Measurements from ENCODE around the gene CLEC14A.

CLEC14A gene

DNA sequence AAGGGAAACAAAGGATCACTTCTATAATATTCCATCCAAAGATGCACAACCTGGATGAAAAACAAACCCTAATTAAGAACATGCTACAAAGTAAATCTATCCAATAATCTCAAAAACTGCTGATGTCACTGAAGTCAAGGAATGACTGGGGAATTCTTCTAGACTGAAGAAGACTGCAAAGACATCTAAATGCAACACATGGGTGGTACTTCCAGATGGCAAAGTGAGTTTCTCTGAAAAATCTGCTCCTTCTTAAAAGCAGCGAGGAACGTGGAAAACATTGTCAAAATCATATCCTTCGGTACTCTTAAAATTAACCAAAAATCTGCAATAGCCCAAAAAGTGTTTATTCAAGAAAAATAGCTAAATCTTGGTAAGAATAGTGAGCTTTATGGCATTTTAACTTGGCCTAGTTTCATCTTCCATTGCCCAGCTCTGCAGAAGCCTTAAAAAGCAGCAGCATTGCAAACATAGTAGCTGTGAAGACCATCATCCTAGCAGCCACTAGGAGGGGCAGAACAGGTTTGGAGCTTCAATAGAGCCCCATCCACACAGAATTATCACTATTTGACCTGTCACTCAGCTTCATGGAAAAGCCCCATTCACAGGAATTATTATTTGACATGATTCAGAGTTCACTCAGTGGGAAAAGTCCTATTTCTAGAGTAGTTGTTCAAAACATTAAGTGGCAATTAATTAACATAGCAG lies 7.4 kb downstream of the CLEC14A start:
- no peak for DNase-seq (ENCODE audit: low read depth in 1 of 2, low spot score in 1 of 2)

DNA sequence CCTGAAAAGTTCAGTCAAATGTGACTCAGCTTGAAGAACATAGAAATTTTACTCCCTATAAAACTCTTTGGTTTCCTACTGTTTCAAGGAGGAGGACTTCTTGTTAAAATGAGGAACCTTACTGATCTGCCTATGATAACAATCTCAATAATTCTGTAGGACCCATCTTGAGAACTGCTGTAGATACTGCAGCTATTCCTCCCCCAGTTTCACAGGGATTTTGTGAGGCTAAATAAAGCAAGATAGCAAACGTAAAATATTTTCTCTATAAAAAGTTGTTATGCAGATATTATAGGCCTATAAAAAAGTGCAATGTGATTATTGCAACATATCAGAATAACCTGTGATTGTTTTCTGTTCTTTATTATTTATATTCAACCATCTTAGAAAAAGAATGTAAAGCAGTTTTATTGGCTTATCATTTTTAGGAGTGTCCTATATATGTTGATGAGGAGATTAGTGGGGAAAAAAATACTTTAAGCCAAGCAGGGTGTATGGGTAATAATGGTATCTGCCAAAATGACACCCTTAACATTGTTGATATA lies 12.1 kb downstream of the CLEC14A start:
- no peak for DNase-seq (ENCODE audit: low read depth in 1 of 2, low spot score in 1 of 2)

DNA sequence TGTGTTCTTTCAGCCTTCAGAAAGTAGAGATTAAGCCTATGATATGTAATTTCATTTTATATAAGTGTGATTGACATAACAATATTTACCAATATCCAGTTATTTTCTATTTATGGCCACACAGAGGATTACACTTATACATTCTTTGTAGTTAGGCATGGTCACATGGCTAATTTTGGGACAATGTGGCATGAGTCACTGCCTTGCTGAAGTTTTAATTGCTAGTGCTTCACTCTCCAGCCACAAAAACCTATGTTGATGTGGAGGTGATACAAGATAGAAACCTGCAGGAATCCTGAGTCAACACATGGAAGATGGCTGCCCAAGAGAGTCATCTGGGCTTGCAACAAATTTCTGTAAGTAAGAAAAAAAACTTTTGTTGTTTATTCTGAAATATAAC lies 17.0 kb downstream of the CLEC14A start:
- no peak for DNase-seq (ENCODE audit: low read depth in 1 of 2, low spot score in 1 of 2)

DNA sequence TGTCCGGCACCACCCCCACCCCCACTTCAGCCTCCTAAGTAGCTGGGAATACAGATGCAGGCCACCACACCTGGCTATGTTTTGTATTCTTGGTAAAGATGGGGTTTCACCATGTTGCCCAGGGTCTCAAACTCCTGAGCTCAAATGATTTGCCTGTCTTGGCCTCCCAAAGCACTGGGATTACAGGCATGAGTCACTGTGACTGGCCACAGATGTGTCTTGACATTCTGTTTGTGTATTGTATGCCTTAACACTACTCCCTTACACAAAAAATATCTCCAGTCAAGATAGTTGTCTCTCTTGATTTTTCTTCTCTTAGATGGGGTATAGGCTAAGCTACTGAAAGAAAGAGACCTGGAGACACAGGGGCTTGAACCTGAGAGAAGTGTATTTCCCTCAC lies 17.6 kb downstream of the CLEC14A start:
- DNase-seq (ENCODE audit: low read depth in 1 of 2, low spot score in 1 of 2), result no peak

DNA sequence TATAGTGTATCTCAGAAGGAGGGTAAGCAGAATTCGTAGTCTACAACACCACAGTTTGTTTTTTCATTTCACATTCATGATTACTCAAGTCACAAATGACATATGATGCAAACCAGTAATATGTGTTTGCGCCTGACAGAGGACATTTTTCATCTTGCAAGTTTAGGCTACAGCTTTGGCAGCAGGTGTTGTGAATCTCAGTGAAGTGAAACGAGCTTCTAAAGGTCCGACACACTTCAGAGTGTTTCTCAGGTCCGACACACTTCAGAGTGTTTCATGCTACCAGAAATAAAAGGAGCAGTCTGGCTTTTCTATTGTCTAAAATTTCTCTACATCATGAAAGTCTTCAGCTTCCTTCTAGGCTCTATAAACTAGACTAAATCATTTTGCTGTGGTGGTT lies 22.7 kb downstream of the CLEC14A start:
- DNase-seq (ENCODE audit: low read depth in 1 of 2, low spot score in 1 of 2), result no peak

DNA sequence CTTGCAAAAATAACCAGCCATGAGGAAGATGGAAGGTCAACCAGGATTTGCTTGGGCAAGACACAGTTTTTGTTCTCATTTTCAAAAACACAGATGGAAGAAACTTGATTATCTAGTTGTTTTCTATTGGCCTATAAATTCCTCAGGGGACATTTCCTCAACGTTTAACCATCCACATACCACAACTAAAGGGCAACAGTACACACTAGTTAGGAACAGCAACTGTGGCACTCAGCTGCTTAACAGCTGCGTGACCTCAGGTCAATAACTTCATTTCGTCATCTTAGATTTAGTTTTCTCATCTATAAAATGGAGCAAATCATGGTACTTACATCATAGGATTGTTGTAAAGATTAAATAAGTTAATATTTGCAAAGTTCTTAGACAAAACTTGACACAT lies 29.5 kb downstream of the CLEC14A start:
- no peak for DNase-seq (ENCODE audit: low read depth in 1 of 2, low spot score in 1 of 2)

DNA sequence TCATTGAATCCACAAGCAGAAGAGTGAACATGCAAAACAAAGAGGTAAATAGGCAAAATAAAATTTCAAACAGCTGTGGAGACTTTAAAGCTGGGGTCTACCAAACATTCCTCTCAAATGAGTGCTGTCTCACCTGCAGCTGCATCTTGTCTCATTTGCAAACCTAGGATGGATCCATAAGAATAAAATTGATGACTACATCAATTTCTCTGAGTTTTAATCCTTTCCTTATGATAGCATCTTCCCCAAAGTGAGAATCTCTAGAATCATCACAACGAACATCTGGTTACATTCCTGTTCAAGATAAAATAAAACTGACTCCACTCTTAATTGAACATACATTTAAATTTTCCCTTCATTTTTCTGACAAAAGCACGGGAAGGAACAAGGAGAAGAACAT lies 29.9 kb downstream of the CLEC14A start:
- DNase-seq (ENCODE audit: low read depth in 1 of 2, low spot score in 1 of 2), result no peak

DNA sequence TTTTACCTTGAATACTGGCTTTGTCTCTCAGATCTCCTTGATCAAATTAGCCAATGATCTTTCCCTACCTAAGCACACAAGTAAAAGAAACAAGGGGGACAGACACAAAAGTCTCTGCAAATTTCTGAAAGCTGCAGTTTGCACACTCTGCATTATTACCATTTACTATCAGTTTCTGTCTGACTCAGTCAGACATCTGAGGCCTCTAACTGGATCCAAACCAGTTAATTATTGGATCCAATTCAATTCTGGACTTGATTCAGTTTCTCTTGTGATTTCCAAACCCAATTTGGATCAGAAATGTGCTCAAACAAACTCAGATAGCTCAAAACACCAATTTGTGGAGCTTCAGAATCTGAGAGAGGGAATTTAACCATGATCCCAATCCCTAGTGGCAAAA lies 31.6 kb downstream of the CLEC14A start:
- DNase-seq (ENCODE audit: low read depth in 1 of 2, low spot score in 1 of 2), result no peak

DNA sequence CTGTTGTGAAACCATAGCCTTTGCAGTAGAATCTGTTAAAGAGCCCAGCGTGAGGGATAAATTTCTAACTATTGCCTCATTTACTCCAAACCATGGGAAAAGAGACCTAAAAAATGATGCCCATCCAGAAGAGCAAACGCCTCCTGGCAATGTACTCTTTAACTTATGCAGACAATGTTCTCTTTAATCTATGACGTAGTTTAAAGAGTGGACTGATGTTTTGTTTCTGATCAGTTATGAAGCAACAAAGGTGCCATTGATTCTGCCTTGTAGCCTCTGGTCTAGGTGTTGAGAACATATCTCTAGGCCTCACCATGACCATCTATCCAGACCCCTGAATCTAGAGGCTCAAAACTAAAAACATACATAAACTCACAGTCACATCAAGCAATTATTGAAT lies 34.8 kb downstream of the CLEC14A start:
- no peak for DNase-seq (ENCODE audit: low read depth in 1 of 2, low spot score in 1 of 2)

DNA sequence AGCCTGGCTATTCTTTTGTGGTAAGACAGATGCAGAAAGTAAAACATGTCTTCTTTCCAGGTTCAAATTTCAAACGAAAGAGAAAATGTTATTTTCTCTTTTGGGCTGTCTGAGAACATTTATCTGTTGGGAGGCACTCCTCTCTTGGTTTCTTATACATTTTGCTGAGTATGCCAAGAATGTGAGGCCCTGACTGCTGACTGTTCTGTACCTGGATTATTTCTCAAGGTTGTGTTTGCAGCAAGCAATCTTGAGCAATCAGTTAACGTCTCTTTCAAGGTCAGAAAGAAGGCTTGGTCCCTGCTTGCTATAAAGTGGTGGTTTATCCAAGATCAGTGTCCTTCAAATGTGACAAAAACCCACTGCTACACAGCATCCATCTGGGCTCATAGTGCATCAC lies 38.3 kb downstream of the CLEC14A start:
- DNase-seq (ENCODE audit: low read depth in 1 of 2, low spot score in 1 of 2), result no peak

DNA sequence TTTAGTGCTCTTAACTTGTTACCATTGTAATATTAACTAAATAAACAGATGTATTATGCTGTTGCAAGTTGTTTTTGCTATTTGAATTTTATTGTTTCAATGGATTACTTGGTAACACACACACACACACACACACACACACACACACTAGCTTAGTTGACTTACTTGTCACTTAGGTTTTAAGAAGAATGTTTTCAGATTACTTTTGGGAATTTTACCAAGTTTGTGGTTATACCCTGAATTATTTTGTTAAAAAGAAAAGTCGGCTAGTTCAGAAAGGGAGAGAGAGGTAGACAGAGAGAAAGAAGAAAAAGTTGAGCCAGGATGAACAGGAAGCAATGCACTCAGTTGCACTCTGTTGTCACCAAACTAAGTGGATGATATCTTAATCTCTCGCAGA lies 42.9 kb downstream of the CLEC14A start:
- no peak for DNase-seq (ENCODE audit: low read depth in 1 of 2, low spot score in 1 of 2)

DNA sequence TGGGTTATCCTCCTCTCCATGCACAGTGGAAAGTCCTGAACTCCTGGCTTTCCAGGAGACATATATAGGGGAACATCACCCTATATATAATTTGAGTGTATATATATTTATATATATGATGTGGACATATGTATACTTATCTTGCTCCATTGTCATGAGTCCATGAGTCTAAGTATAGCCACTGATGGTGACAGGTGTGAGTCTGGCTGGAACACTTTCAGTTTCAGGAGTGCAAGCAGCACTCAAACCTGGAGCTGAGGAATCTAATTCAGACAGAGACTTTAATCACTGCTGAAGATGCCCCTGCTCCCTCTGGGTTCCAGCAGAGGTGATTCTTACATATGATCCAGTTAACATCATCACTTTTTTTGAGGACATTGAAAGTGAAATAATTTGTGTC lies 43.8 kb downstream of the CLEC14A start:
- no peak for DNase-seq (ENCODE audit: low read depth in 1 of 2, low spot score in 1 of 2)

DNA sequence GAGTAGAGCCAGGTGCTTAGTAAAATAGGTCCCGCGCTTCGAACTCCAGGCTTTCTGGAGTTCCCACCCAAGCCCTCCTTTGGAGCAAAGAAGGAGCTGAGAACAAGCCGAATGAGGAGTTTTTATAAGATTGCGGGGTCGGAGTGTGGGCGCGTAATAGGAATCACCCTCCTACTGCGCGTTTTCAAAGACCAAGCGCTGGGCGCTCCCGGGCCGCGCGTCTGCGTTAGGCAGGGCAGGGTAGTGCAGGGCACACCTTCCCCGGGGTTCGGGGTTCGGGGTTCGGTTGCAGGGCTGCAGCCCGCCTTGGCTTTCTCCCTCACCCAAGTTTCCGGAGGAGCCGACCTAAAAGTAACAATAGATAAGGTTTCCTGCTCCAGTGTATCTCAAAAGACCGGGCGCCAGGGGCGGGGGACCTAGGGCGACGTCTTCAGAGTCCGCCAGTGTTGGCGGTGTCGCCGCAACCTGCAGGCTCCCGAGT lies 44.6 kb downstream of the CLEC14A start:
- no peak for DNase-seq (ENCODE audit: low read depth in 1 of 2, low spot score in 1 of 2)

DNA sequence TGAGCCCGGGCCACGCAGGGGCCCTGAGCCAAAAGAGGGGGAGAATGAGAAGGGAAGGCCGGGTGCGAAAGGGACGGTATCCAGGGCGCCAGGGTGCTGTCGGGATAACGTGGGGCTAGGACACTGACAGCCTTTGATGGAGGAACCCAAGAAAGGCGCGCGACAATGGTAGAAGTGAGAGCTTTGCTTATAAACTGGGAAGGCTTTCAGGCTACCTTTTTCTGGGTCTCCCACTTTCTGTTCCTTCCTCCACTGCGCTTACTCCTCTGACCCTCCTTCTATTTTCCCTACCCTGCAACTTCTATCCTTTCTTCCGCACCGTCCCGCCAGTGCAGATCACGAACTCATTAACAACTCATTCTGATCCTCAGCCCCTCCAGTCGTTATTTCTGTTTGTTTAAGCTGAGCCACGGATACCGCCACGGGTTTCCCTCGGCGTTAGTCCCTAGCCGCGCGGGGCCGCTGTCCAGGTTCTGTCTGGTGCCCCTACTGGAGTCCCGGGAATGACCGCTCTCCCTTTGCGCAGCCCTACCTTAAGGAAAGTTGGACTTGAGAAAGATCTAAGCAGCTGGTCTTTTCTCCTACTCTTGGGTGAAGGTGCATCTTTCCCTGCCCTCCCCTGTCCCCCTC lies 45.2 kb downstream of the CLEC14A start:
- DNase-seq (ENCODE audit: low read depth in 1 of 2, low spot score in 1 of 2), result no peak

DNA sequence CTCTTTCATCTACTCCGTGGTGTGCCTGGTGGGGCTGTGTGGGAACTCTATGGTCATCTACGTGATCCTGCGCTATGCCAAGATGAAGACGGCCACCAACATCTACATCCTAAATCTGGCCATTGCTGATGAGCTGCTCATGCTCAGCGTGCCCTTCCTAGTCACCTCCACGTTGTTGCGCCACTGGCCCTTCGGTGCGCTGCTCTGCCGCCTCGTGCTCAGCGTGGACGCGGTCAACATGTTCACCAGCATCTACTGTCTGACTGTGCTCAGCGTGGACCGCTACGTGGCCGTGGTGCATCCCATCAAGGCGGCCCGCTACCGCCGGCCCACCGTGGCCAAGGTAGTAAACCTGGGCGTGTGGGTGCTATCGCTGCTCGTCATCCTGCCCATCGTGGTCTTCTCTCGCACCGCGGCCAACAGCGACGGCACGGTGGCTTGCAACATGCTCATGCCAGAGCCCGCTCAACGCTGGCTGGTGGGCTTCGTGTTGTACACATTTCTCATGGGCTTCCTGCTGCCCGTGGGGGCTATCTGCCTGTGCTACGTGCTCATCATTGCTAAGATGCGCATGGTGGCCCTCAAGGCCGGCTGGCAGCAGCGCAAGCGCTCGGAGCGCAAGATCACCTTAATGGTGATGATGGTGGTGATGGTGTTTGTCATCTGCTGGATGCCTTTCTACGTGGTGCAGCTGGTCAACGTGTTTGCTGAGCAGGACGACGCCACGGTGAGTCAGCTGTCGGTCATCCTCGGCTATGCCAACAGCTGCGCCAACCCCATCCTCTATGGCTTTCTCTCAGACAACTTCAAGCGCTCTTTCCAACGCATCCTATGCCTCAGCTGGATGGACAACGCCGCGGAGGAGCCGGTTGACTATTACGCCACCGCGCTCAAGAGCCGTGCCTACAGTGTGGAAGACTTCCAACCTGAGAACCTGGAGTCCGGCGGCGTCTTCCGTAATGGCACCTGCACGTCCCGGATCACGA lies 46.0 kb downstream of the CLEC14A start:
- DNase-seq (ENCODE audit: low read depth in 1 of 2, low spot score in 1 of 2), result no peak

DNA sequence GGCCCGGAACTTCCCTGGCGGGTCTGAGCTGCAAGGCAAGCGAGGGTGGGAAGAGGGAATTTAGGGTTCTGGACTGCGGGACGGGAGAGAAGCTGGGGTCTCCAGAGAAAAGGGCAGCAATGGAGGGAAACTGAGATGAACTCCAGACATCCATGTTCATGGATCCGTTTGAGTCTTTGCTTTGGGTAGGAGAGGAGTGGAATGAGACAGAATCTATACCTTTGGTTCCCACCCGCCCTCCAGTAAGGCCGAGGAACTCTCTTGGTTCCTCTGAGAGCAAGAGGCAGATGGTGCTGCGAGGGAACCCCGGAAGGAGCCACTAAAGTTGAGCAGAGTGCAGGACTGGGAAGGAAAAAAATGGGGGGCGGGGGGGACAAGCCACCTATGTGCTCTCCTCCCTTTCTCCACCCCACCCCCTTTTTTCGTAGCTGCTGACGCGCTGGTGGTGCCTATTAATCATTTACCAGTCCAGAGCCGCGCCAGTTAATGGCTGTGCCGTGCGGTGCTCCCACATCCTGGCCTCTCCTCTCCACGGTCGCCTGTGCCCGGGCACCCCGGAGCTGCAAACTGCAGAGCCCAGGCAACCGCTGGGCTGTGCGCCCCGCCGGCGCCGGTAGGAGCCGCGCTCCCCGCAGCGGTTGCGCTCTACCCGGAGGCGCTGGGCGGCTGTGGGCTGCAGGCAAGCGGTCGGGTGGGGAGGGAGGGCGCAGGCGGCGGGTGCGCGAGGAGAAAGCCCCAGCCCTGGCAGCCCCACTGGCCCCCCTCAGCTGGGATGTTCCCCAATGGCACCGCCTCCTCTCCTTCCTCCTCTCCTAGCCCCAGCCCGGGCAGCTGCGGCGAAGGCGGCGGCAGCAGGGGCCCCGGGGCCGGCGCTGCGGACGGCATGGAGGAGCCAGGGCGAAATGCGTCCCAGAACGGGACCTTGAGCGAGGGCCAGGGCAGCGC lies 47.0 kb downstream of the CLEC14A start:
- no peak for DNase-seq (ENCODE audit: low read depth in 1 of 2, low spot score in 1 of 2)

DNA sequence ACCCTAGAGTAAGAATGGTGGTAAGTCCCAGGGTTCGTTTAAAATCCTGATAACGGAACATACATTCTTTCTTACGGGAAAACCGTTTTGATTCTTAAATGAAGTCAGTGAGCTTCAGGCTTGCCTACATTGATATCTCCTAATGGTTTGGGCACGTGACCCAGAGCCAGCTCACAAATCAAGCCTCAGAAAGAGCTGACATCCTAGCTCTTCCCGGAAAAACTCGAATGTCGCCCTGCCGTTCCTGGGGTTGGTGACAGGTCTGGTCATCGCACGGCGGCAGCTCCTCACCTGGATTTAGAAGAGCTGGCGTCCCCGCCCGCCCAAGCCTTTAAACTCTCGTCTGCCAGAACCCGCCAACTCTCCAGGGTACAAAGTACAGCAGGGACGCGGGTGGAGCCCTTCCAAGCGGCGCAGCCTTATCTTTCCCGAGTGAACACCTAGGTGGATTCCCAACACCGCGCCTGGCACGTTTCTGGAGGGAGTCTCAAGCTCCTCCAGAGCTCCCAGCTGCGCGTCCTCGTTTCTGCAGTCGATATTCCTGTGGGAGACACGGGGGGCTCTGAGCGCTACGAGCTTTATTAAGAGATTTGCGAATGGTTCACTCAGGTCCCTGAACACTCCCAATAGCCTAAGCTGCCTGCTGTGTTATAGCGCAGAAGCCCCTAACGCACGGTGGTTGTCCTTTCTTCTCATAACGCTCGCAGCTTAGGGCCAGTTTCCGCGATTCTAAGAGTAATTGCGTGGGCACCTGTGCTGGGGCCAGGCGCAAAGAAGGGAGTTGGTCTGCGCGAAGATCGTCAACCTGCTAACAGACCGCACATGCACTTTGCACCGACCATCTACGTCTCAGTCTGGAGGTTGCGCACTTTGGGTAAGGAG lies 47.9 kb downstream of the CLEC14A start, which contains the start of gene SSTR1:
Gene SSTR1 (plus strand): TSS at position 169 of the 882 bp plus-strand sequence. CDS start 1,486 bp downstream, outside the sequence.
- DNase-seq (ENCODE audit: low read depth in 1 of 2, low spot score in 1 of 2), result no peak

DNA sequence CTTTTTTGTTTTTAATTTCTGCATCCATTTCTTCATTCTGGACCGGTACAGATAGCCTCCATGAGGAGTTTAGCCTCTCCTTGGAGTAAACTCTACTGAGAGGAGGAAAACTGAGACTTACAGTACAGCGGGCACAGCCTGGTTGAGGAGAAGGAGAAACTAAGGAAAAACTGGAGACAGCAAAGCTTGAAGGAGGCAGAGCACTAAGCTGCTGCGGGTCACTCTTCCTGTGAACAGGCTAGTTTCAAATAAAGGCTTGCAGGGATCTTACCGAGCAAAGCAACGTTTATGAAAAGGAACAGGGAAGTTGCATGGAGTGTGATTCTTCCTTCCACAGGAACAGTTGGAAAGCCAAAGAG lies 48.5 kb downstream of the CLEC14A start:
- no peak for DNase-seq (ENCODE audit: low read depth in 1 of 2, low spot score in 1 of 2)

DNA sequence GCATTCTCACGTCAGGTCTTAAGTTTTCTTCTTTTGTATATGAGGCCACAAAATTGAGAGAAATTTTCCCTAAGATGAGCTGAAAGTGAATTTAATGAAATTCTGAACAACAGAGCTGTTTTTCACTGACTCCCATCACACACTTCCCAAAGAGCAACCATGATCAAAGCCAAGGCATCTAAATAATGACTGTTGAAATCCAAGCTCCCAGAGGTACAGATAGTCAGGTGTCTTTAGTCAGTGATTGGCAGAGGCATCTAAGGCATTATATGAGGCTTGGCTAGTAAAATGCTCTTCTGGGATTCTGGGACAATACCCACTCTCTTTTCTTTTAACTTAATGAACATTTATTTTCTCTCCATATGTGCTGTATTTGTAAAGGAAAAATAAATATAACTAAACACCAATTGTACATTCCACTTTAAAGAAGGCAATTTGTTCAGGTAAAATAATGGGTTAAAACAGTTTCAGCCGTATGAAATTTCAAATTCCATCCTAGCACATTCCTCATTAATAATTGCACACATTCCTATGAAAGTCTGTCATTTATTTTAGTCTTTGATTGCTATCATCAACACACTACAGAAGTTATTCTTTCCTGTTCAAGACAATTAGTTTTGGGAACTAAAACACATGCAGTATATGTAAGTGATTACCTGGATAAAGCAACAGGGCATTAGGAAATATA lies 49.1 kb downstream of the CLEC14A start:
- DNase-seq (ENCODE audit: low read depth in 1 of 2, low spot score in 1 of 2), result no peak

Data from activated CD4-positive, alpha-beta T cell treated with anti-CD3 and anti-CD28 coated beads, Interleukin-2, amount 50 U/mL, for 24 hours (primary cell).